Astrocyte (in vitro differentiated cells and primary cell): ENCODE results near the gene ADGRE2.

Source experiments
- EZH2 ChIP-seq: IDR thresholded peaks from 2 replicates; pipeline ENCODE4 v1.6.1; 2012; ENCODE audit warnings: mild to moderate bottlenecking, low read length, inconsistent platforms; ENCODE audit not compliant: insufficient read depth
- TF ChIP-seq, protein P1 (sequence below): IDR thresholded peaks from 2 replicates; pipeline ENCODE4 v1.5.1; 2011; ENCODE audit warnings: low read depth, mild to moderate bottlenecking, inconsistent platforms, low read length, moderate library complexity; ENCODE audit not compliant: insufficient read depth

DNA sequence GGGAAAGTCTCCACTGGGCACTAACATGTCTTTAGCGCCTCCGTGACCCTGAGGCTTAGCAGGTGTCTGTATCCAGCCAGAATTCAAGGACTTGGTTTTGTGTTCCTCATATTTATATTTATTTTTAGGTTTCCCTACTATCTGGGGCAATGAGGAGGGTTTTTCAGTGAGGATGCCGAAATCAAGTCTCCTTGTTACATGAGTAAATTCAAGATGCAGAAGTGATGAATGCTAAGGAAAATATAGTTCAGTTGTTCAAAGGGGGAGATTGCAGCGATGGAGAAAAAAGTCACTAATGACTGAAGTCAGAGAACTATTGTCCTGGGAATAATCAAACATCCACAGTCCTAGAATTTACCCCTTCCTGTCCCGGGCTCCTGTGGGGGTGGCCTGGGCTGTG, 791 bp upstream of the ADGRE2 start:
- TF ChIP-seq, protein P1, sequence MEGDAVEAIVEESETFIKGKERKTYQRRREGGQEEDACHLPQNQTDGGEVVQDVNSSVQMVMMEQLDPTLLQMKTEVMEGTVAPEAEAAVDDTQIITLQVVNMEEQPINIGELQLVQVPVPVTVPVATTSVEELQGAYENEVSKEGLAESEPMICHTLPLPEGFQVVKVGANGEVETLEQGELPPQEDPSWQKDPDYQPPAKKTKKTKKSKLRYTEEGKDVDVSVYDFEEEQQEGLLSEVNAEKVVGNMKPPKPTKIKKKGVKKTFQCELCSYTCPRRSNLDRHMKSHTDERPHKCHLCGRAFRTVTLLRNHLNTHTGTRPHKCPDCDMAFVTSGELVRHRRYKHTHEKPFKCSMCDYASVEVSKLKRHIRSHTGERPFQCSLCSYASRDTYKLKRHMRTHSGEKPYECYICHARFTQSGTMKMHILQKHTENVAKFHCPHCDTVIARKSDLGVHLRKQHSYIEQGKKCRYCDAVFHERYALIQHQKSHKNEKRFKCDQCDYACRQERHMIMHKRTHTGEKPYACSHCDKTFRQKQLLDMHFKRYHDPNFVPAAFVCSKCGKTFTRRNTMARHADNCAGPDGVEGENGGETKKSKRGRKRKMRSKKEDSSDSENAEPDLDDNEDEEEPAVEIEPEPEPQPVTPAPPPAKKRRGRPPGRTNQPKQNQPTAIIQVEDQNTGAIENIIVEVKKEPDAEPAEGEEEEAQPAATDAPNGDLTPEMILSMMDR = no peak
- TF ChIP-seq EZH2 = no peak
